Fibroblast of skin of right biceps (primary cell): ENCODE measurements around the gene PARD3.

Experiments
- DNase-seq: peaks from one replicate; pipeline ENCODE4 v3.0.0-alpha.2; 2013

PARD3 gene

DNA sequence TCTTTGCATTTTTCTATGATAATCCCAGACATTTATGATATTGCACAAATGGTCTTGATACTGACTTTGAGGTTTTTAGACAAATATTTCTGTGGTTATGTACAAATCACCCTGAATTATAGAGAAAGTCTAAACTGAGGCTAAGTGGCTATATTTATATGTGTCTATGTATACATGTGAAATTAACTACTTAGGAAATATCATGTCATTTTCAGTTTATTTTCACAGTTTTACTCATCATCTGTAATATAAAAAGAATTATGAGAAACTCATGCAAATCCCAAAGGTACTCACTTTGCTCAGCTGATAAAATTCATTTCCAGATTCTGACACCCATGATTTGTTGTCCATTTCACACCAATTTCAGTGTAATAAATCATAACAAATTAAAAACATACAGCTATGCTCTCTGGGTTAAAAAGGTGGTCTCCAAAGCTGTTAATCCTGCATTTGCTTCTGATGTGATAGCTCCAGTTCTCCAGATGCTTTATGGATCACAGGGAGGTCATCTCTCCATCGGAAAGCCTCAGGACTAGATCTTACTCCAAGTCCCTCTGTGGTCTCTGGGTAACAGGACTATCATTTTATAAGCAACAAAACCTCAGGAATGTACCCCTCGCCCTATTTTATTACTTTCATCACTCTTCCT lies 673.9 kb downstream of the PARD3 start:
- DNase-seq, result no peak

- peak; percentile 56 for DNase-seq
Measured at GRCh38 chr10:34139559-34139958, 675.5 kb downstream of the PARD3 start.

DNA sequence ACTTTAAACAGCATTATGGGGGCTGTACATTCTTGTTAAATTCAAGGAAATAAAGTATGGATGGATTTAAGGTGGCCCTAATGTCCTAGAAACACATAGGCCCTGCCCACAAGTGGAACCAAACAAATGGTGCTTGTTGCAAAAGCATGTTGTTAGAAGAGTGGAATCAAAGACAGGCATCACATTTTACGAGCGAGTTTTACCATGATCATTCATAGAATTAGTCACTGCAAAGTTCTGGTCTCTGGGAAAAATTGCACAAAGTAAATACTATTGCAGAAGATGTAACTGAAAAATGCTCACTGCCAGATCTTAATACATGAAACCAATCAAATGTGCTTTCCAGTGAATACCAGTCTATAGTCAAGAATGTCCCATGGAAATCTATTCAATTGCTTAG lies 677.1 kb downstream of the PARD3 start:
- DNase-seq, result no peak

- no peak for DNase-seq
Measured at GRCh38 chr10:34137201-34137600, 677.9 kb downstream of the PARD3 start.

DNA sequence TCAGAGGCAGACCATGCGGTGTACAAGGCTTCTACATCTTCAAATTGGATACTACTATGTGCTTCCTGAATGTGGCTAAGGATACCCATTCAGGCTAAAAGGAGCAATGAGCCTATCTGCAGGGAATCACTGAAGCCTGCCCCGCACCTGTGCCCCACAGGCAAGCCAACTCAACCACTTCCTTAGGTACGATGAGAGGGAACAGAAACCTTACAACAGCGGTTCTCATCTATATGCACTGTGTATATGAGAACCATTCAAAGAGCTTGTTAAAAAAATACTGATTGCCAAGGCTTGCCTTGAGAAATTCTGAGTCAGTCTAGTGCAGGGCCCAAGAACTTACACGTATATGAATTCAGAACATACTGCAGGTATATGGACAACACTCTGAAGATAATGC lies 679.6 kb downstream of the PARD3 start:
- DNase-seq, result no peak

- DNase-seq, result no peak
Measured at GRCh38 chr10:34134602-34135001, 680.5 kb downstream of the PARD3 start.

GRCh38 chr10:34133406-34133805 lies 681.7 kb downstream of the PARD3 start:
- DNase-seq, result no peak

DNA sequence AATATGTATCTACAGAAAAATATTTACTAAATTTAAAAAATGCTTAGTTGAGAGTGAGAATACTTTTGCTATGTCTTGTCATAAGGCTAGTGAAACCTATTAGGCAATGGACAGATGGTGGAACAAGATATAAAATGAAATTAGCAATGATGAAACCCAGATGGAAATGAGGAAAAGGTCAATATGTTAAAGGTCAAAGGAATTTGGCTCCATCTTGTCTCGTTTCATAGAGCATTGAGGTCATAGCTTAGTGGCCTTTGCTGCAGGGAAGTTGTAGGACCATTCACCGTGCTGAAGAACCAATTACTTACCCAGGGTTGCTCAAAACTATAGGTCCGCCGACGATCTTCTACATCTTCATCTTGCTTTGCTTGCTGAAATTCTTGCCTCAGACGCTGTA lies 683.9 kb downstream of the PARD3 start:
- no peak for DNase-seq

DNA sequence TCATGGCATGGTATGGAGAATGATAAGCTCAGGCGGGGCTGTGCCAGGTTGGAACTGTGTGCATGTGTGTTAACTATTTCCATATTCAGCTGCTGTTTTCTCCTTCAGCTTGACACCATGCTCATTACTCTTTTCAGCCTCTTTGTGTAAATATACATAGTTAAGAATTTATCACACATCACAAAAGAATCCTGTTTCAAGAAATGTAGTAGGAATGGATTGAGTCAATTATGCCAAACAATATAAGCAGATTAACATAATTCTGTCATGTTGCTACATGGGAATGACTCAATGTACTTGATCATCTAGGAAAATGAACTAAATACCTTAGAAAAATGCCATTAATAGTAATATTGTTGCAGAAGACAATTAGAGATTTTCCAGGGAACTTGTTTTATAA lies 687.4 kb downstream of the PARD3 start:
- no peak for DNase-seq

GRCh38 chr10:34126371-34127151 lies 688.5 kb downstream of the PARD3 start:
- DNase-seq, result no peak

DNA sequence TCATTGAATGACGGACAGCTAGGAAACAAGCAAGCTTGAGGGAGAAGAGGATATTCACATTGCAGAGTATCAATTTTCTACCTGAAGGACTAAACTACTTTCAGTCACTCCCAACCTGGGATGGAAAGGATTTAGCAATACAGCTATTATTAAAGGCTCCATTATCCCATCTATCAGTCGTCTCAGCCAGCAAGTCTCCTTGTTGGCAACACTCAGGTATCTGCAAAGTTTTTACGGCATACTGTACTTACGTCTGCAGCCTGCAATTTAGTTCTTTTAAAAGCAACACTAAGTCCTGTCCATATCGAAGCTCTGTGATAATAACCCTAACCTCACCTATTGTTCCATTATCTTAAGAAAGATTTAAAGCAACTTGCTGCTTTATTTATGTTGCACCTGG lies 689.4 kb downstream of the PARD3 start:
- no peak for DNase-seq

DNA sequence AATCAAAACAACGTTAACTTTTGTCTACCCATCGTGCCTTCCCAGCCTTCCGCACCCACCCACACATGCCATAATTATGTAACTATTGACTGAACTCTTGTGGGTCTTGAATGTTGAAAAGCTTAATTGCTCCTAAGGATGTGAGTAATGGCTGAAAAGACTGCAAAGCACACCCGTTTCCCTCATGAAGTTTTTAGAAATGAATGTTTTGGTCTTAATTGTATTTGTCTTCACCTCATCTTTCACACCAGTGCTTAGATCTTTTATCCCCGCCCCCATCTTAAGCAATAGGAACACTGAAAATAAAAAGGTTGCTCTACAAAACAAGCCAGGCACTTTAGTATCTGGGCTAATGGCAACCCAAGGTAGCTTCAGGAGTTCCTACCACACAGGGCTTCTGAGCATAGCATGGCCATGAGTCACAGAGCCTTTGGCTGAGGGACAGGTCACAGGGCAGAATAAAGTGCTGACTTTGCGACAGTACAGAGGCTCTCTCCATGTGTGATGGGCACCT lies 690.5 kb downstream of the PARD3 start:
- peak; percentile 86 for DNase-seq

- peak; percentile 53 for DNase-seq
Measured at GRCh38 chr10:34121781-34122622, 693.1 kb downstream of the PARD3 start.

GRCh38 chr10:34121125-34121753 lies 693.9 kb downstream of the PARD3 start:
- no peak for DNase-seq

DNA sequence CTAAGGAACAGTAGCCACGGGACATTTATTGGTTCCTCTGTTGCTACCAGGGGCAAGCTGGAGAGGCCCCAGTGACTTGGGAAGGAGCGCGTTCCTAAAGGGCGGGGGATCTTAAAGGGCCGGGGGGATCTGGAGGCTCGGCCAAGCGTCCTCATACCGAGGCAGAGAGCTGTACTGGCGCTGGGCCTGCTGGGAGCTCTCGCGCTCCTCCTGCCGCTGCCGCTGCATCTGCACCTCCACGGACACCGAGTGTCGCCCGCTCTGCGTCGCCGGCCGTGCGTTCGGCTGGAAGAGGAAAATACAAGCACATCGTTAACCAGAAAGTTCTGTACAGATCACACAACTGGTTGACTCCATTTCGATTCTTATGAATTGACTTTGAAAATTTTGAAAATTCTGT lies 695.6 kb downstream of the PARD3 start:
- DNase-seq, result no peak

- no peak for DNase-seq
Measured at GRCh38 chr10:34116681-34117271, 698.3 kb downstream of the PARD3 start.

DNA sequence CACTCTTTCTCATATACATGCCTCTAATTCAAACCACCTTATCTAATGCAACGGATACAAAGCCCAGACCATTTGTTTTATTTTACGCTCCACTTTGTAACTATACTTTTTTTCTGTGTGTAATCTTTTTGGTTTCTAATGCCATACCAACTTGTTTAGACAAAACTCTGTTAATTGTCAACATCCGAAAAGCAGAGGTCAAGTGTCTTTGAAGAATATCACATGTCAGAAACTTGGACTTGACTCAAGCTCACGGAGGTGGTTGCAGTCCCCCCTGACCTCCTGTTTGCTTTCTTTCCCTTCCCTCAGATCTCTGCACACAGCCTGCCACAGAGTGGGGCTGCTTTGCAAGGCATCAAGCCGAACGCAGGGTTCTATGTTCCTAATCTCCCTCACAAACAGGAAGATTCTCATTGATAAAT lies 698.9 kb downstream of the PARD3 start:
- DNase-seq, result no peak

DNA sequence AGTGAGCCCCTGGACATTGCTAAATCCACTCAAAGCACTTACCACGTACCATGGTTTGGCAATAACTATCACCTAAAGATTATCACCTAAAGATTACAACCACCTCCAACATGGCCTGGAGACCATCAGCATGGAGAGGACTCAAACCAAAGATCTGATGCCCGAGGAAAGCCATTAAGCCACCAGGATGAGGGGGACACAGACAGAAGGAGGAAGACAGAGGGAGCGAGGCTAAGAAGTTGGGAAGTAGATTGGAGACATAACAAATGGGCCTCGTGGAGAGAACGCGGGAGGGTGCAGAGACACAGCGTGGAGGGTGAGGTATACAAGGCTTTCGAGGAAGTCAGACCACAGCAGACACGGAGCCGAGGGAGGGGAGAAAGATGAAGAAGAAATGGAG lies 700.2 kb downstream of the PARD3 start:
- no peak for DNase-seq

- DNase-seq, result no peak
Measured at GRCh38 chr10:34113504-34114225, 701.4 kb downstream of the PARD3 start.

DNA sequence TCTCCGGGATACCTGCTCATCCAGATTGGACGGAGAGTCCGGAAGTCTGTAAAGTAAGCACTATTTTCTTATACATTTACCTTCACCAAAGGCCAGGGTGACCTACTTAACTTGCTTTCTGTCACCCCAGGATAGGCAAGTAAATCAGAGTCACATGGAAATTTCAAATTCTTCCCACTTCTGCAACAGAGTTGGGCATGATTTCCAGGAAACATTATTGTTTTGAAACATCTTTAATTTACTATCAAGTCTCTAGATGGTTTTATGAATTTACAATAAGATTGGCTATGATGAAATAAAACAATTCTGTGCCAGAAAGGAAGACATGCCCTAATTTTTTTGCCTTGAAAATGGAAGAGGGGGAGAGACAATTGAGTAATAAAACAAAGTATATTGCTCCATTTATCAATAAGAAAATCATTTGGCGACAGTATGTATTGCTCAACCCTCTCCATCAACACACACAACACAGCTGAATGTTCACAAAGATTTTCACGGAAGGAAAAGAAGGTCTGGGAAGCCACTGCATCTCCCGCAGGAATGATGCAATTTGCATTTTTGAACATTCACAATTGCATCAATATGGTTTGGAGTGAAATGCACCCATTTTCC lies 702.8 kb downstream of the PARD3 start:
- peak; percentile 69 for DNase-seq

GRCh38 chr10:34111179-34111578 lies 703.9 kb downstream of the PARD3 start:
- DNase-seq, result no peak
